ENCODE results near the gene TMEM184A. TPM values are rescaled to one million over a fixed set of nuclear protein-coding genes. Genes with fewer than 3 reads are reported as not detected.

Gene TMEM184A
- total RNA-seq, 2 donors from 2014 or later: 4.6 to 5.1 TPM

DNA sequence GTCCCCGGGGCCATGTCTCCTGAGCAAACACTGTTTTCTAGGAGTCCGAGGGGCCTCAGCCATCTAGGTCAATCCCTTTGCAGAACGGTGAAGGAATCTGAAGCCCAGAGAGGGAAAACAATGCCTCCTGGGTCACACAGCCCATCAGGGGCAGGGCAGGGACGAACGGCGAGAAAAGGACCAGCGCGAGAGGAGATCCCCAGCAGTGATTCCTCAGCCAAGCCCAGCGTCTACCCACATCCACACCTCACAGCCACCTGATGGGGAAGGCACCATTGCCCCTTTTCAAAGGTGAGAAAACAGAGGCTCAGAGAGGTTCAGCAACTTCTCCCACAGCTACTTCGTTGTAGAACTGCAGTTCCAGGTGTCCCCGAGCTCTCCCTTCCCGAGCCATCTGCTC, 31.7 kb upstream of the TMEM184A start:
- Histone ChIP-seq H3K9ac (ENCODE audit: extremely low read depth, low read length, poor library complexity, severe bottlenecking) (no peak overlapping the region), H3K4me1 (ENCODE audit: control insufficient read depth, insufficient read depth, low read length) (no peaks in the 10 kb centered on the region), H3K9me3 (ENCODE audit: control insufficient read depth, low read length) (no peaks in the 10 kb centered on the region), H3K36me3 (ENCODE audit: control insufficient read depth, insufficient read depth, low read length) (no peaks in the 10 kb centered on the region), H3K27ac (ENCODE audit: low read depth, low read length) (no peak overlapping the region), H3K4me3 (ENCODE audit: low read length) (no peak overlapping the region), H3K27me3 (ENCODE audit: control insufficient read depth, insufficient read depth, low read length, poor library complexity, severe bottlenecking) (no peaks in the 10 kb centered on the region)
- no peak overlapping the region for H3K27ac Mint-ChIP-seq
- 92 to 96% methylated on average over 9 to 12 of the region's 12 CpGs for WGBS, 2 experiments (ENCODE audit: insufficient coverage in 1 of 2, insufficient read length in 1 of 2)
- no peak overlapping the region for H3K4me3 Mint-ChIP-seq
- H3K4me1 Mint-ChIP-seq: no peaks in the 10 kb centered on the region
- TF ChIP-seq, protein P1, sequence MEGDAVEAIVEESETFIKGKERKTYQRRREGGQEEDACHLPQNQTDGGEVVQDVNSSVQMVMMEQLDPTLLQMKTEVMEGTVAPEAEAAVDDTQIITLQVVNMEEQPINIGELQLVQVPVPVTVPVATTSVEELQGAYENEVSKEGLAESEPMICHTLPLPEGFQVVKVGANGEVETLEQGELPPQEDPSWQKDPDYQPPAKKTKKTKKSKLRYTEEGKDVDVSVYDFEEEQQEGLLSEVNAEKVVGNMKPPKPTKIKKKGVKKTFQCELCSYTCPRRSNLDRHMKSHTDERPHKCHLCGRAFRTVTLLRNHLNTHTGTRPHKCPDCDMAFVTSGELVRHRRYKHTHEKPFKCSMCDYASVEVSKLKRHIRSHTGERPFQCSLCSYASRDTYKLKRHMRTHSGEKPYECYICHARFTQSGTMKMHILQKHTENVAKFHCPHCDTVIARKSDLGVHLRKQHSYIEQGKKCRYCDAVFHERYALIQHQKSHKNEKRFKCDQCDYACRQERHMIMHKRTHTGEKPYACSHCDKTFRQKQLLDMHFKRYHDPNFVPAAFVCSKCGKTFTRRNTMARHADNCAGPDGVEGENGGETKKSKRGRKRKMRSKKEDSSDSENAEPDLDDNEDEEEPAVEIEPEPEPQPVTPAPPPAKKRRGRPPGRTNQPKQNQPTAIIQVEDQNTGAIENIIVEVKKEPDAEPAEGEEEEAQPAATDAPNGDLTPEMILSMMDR (conservative IDR thresholded peaks at IDR 0.05): no peak
- no peak for DNase-seq
- H3K27me3 Mint-ChIP-seq (ENCODE audit: insufficient read depth): peaks cover 2% of the 10 kb centered on the region
- H3K9me3 Mint-ChIP-seq: peaks cover 6% of the 10 kb centered on the region
- H3K36me3 Mint-ChIP-seq (ENCODE audit: low read depth): no peaks in the 10 kb centered on the region

DNA sequence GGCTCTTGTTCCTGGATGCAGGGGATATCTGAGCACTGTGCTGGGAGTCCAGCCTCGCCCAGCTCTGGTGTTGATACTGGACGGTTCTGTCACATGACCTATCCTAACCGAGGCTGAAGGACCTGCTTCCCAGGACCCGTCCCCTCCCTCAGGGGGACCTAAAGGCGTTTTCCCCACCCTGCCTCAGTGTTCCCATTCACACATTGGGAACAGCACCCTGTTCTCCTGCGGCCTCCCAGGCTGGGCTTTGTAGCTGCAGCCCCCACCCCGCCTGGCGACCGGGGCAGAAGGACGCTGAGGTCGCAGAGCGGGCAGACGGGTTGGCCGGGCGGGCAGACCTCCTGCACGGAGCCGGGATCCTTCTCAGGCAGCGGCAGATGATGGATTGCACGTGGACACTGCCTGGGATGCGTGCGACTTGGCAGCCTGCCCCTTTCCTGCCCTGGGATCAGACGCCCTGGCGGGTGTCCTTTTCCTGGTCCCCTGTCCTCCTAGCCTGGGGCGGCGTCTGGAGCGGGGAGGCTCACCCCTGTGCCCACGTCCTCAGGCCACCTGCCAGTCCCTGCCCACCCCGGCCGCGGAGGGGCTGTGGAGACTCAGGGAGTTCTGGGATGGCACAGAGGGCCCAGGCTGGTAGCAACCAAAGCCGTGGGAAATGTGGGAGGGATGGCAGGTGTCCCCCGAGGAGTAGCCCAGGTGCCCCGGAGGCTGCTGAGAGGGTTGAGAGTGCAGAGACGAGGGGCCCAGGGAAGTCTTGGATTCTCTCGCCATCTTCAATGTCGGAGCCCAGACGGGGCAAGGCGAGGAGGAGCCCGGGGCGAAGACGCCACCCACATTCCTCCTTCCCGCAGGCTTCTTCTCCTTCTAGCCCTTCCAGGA, 31.1 kb upstream of the TMEM184A start:
- Histone ChIP-seq H3K36me3 (ENCODE audit: control insufficient read depth, insufficient read depth, low read length) (no peaks in the 10 kb centered on the region), H3K9ac (ENCODE audit: extremely low read depth, low read length, poor library complexity, severe bottlenecking) (no peak overlapping the region), H3K9me3 (ENCODE audit: control insufficient read depth, low read length) (no peaks in the 10 kb centered on the region), H3K27ac (ENCODE audit: low read depth, low read length) (no peak overlapping the region), H3K27me3 (ENCODE audit: control insufficient read depth, insufficient read depth, low read length, poor library complexity, severe bottlenecking) (no peaks in the 10 kb centered on the region), H3K4me3 (ENCODE audit: low read length) (no peak overlapping the region), H3K4me1 (ENCODE audit: control insufficient read depth, insufficient read depth, low read length) (no peaks in the 10 kb centered on the region)
- peaks cover 2% of the 10 kb centered on the region for H3K27me3 Mint-ChIP-seq (ENCODE audit: insufficient read depth)
- peaks cover 6% of the 10 kb centered on the region for H3K9me3 Mint-ChIP-seq
- no peaks in the 10 kb centered on the region for H3K36me3 Mint-ChIP-seq (ENCODE audit: low read depth)
- no peak for DNase-seq
- H3K4me3 Mint-ChIP-seq: no peak overlapping the region
- 92 to 95% methylated on average over 28 to 42 of the region's 42 CpGs for WGBS, 2 experiments (ENCODE audit: insufficient coverage in 1 of 2, insufficient read length in 1 of 2)
- H3K4me1 Mint-ChIP-seq: no peaks in the 10 kb centered on the region
- TF ChIP-seq, protein P1 (conservative IDR thresholded peaks at IDR 0.05): no peak
- H3K27ac Mint-ChIP-seq: no peak overlapping the region

DNA sequence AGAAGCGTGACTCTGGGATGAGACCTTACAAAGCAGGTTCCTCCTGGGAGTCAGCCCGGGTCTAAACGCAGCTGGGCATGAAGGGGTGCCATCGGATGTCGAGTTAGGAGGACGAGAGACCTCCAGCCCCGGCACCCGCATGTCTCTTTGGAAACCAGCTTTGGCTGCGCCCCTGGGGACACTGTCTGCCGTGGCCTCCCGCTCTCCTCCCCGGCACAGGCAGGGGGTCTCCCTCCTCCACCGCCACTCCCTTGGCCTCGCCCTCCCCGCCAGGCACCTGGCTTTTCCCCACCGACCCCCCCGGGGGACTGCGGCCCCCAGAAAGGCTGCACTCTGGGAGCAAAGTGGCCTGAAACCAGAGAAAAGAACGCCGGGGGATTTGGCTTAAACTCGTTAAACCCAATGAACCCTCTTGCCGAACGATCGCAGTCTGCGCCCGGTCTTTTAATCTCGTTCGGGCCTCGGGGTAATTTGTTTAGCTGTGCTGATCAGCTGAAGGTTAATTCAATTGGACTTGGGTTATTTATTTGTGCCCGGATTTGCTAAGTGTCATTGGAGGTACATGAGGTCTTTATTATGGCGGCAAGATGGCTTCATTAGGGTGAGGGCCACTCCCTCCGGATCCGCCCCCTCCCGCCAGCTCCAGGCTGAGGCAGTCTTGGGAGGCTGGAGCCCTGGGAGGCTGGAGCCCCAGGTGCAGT, 30.3 kb upstream of the TMEM184A start:
- peaks cover 2% of the 10 kb centered on the region for H3K27me3 Mint-ChIP-seq (ENCODE audit: insufficient read depth)
- 90 to 93% methylated on average over 26 to 34 of the region's 34 CpGs for WGBS, 2 experiments (ENCODE audit: insufficient coverage in 1 of 2, insufficient read length in 1 of 2)

More for the DNA sequence above, 30.3 kb upstream of the TMEM184A start:
- Histone ChIP-seq H3K36me3 (ENCODE audit: control insufficient read depth, insufficient read depth, low read length) (no peaks in the 10 kb centered on the region), H3K9me3 (ENCODE audit: control insufficient read depth, low read length) (no peaks in the 10 kb centered on the region), H3K27me3 (ENCODE audit: control insufficient read depth, insufficient read depth, low read length, poor library complexity, severe bottlenecking) (no peaks in the 10 kb centered on the region), H3K4me3 (ENCODE audit: low read length) (no peak overlapping the region), H3K27ac (ENCODE audit: low read depth, low read length) (no peak overlapping the region), H3K9ac (ENCODE audit: extremely low read depth, low read length, poor library complexity, severe bottlenecking) (no peak overlapping the region), H3K4me1 (ENCODE audit: control insufficient read depth, insufficient read depth, low read length) (no peaks in the 10 kb centered on the region)
- TF ChIP-seq, protein P1 (conservative IDR thresholded peaks at IDR 0.05): no peak
- Mint-ChIP-seq H3K27ac (no peak overlapping the region), H3K4me3 (no peak overlapping the region), H3K4me1 (no peaks in the 10 kb centered on the region), H3K36me3 (ENCODE audit: low read depth) (peaks cover 1% of the 10 kb centered on the region), H3K9me3 (peaks cover 6% of the 10 kb centered on the region)
- DNase-seq: no peak
